ENCODE data around the gene CHD5. TPM values are rescaled to one million over a fixed set of nuclear protein-coding genes. Genes with fewer than 3 reads are reported as not detected.

The CHD5 gene
- polyA plus RNA-seq, 1 donor, result 2.6 TPM

DNA sequence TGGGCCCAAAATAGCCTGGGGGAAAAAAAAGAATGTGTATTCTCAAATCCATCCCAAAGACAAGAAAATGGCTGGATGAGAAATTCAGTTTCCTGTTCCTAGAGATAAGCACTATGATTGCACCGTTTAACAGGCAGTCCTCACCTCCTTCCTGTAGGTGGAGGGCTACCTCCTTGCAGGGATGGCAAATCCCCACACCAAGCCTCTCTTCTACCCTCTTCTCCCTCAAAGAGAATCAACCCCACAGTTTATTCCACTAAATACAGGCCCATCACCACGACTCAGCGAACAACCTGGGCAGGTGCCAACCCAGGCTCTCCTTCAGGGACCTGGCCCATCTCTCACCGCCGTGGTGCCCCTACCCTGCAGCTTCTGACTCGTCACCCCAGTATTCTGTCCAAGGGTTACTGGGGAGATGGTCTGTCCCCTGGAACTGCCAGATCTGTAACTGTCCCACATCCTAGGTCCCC is 3.4 kb upstream of the CHD5 start:
- no peaks in the 10 kb centered on the region for H3K9me3 ChIP-seq (ENCODE audit: control insufficient read depth, low read depth, low read length)
- no CpG with 5 or more reads among the region's 6 CpGs for WGBS (ENCODE audit: insufficient coverage, low lambda C conversion rate)
- H3K27me3 ChIP-seq (ENCODE audit: control insufficient read depth, insufficient read depth, low read length), result peaks cover 24% of the 10 kb centered on the region
- no peak for DNase-seq
- H3K36me3 ChIP-seq (ENCODE audit: control insufficient read depth, insufficient read depth, low read length), result peaks cover 23% of the 10 kb centered on the region
- H3K4me1 ChIP-seq (ENCODE audit: control insufficient read depth, insufficient read depth, low read length), result peaks cover 4% of the 10 kb centered on the region
- H3K27ac ChIP-seq (ENCODE audit: low read length), result no peak overlapping the region
- no peak overlapping the region for H3K4me3 ChIP-seq (ENCODE audit: low read length)

GRCh38 chr1:6181347-6181770 is 1.2 kb upstream of the CHD5 start:
- H3K4me1 ChIP-seq (ENCODE audit: control insufficient read depth, insufficient read depth, low read length), result peaks cover 4% of the 10 kb centered on the region
- no peak overlapping the region for H3K4me3 ChIP-seq (ENCODE audit: low read length)
- no peaks in the 10 kb centered on the region for H3K9me3 ChIP-seq (ENCODE audit: control insufficient read depth, low read depth, low read length)
- DNase-seq, result no peak
- H3K36me3 ChIP-seq (ENCODE audit: control insufficient read depth, insufficient read depth, low read length), result peaks cover 12% of the 10 kb centered on the region
- peaks cover 46% of the 10 kb centered on the region for H3K27me3 ChIP-seq (ENCODE audit: control insufficient read depth, insufficient read depth, low read length)
- WGBS (ENCODE audit: insufficient coverage, low lambda C conversion rate), result 20% methylated on average over 1 of the region's 10 CpGs
- H3K27ac ChIP-seq (ENCODE audit: low read length), result no peak overlapping the region

- Histone ChIP-seq H3K4me1 (ENCODE audit: control insufficient read depth, insufficient read depth, low read length) (peaks cover 4% of the 10 kb centered on the region), H3K27ac (ENCODE audit: low read length) (no peak overlapping the region), H3K36me3 (ENCODE audit: control insufficient read depth, insufficient read depth, low read length) (peaks cover 8% of the 10 kb centered on the region), H3K4me3 (ENCODE audit: low read length) (no peak overlapping the region), H3K9me3 (ENCODE audit: control insufficient read depth, low read depth, low read length) (no peaks in the 10 kb centered on the region), H3K27me3 (ENCODE audit: control insufficient read depth, insufficient read depth, low read length) (peaks cover 50% of the 10 kb centered on the region)
- DNase-seq, result no peak
- no CpG with 5 or more reads among the region's 36 CpGs for WGBS (ENCODE audit: insufficient coverage, low lambda C conversion rate)
Observed at GRCh38 chr1:6180707-6181311, 688 bp upstream of the CHD5 start.

- no CpG with 5 or more reads among the region's 92 CpGs for WGBS (ENCODE audit: insufficient coverage, low lambda C conversion rate)
- Histone ChIP-seq H3K9me3 (ENCODE audit: control insufficient read depth, low read depth, low read length) (peaks cover 7% of the 10 kb centered on the region), H3K27ac (ENCODE audit: low read length) (no peak overlapping the region), H3K36me3 (ENCODE audit: control insufficient read depth, insufficient read depth, low read length) (peaks cover 3% of the 10 kb centered on the region), H3K4me3 (ENCODE audit: low read length) (no peak overlapping the region), H3K27me3 (ENCODE audit: control insufficient read depth, insufficient read depth, low read length) (peaks cover 50% of the 10 kb centered on the region), H3K4me1 (ENCODE audit: control insufficient read depth, insufficient read depth, low read length) (peaks cover 4% of the 10 kb centered on the region)
- DNase-seq, result no peak
Observed at GRCh38 chr1:6179564-6180175, 451 bp downstream of the CHD5 start.

DNA sequence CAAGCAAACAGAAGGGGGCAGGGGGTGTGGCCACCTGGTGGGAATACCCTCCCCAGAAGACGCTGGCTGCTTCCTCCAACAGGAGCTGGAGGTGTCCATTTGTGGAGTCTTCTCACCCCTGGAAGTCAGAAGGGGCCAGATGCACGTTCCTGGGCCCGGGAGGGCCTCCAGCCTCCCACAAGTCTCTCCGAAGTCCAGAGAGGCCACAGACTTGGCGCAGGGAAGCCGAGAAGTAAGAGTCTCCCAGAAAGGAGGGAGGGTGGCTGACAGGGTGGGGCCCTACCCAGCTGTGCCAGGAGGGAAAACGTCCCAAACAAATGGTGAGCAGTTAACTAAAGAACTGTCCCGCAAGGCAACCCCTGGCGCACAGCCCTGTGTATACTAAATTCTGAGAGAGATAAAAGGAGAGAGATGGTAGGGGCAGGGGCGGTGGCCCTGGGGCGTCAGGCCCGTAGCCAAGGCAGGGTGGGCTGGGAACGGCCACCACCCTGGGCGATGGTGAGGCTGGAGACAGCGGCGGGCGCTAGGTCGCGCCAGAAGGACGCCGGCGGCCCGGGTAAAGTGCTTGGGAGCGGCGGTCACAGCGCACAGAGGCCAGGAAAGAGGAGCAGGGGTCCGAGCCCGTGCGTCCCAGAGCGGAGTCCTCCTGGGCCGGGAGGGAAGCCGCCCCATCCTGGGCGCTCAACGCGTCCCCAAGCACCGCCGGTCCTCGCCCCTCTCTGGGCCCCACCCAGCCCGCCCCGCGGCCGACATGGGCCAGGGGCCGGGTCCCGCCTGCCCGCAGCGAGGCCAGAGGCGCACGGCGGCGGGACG is 1.2 kb downstream of the CHD5 start:
- Histone ChIP-seq H3K4me3 (ENCODE audit: low read length) (no peak overlapping the region), H3K36me3 (ENCODE audit: control insufficient read depth, insufficient read depth, low read length) (no peaks in the 10 kb centered on the region), H3K27ac (ENCODE audit: low read length) (no peak overlapping the region), H3K9me3 (ENCODE audit: control insufficient read depth, low read depth, low read length) (peaks cover 7% of the 10 kb centered on the region), H3K27me3 (ENCODE audit: control insufficient read depth, insufficient read depth, low read length) (peaks cover 50% of the 10 kb centered on the region), H3K4me1 (ENCODE audit: control insufficient read depth, insufficient read depth, low read length) (peaks cover 4% of the 10 kb centered on the region)
- WGBS (ENCODE audit: insufficient coverage, low lambda C conversion rate), result no CpG with 5 or more reads among the region's 51 CpGs
- no peak for DNase-seq

- Histone ChIP-seq H3K27ac (ENCODE audit: low read length) (no peak overlapping the region), H3K4me1 (ENCODE audit: control insufficient read depth, insufficient read depth, low read length) (peaks cover 4% of the 10 kb centered on the region), H3K27me3 (ENCODE audit: control insufficient read depth, insufficient read depth, low read length) (peaks cover 50% of the 10 kb centered on the region), H3K36me3 (ENCODE audit: control insufficient read depth, insufficient read depth, low read length) (no peaks in the 10 kb centered on the region), H3K4me3 (ENCODE audit: low read length) (no peak overlapping the region), H3K9me3 (ENCODE audit: control insufficient read depth, low read depth, low read length) (peaks cover 7% of the 10 kb centered on the region)
- WGBS (ENCODE audit: insufficient coverage, low lambda C conversion rate), result no CpG with 5 or more reads among the region's 18 CpGs
- DNase-seq, result no peak
Observed at GRCh38 chr1:6177681-6178380, 2.3 kb downstream of the CHD5 start.

DNA sequence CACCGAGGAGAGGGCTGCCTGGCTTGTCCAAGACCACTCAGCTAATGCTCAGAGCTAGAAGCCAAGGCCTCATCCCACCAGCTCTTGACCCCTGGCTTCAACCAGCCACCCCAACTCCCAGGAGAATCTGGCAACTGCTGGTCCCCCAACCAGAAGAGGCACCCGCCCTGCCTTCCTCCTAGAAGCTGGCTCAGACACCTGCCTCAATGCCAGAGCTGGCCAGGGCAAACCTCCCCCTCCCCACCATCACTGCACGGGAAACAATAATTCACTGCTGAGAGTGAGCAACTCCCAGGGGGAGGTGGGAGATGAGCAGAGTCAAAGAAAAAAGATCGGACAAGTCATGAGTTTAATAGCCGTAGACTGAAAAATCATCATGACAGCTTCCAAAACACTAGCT is 3.3 kb downstream of the CHD5 start:
- Histone ChIP-seq H3K4me3 (ENCODE audit: low read length) (no peak overlapping the region), H3K27me3 (ENCODE audit: control insufficient read depth, insufficient read depth, low read length) (peaks cover 53% of the 10 kb centered on the region), H3K36me3 (ENCODE audit: control insufficient read depth, insufficient read depth, low read length) (no peaks in the 10 kb centered on the region), H3K27ac (ENCODE audit: low read length) (no peak overlapping the region), H3K4me1 (ENCODE audit: control insufficient read depth, insufficient read depth, low read length) (peaks cover 4% of the 10 kb centered on the region), H3K9me3 (ENCODE audit: control insufficient read depth, low read depth, low read length) (peaks cover 7% of the 10 kb centered on the region)
- no peak for DNase-seq
- WGBS (ENCODE audit: insufficient coverage, low lambda C conversion rate), result no CpG with 5 or more reads among the region's 5 CpGs

GRCh38 chr1:6175411-6175828 is 4.7 kb downstream of the CHD5 start:
- Histone ChIP-seq H3K9me3 (ENCODE audit: control insufficient read depth, low read depth, low read length) (peaks cover 7% of the 10 kb centered on the region), H3K27ac (ENCODE audit: low read length) (no peak overlapping the region), H3K27me3 (ENCODE audit: control insufficient read depth, insufficient read depth, low read length) (peaks cover 47% of the 10 kb centered on the region), H3K4me1 (ENCODE audit: control insufficient read depth, insufficient read depth, low read length) (no peaks in the 10 kb centered on the region), H3K4me3 (ENCODE audit: low read length) (no peak overlapping the region), H3K36me3 (ENCODE audit: control insufficient read depth, insufficient read depth, low read length) (no peaks in the 10 kb centered on the region)
- WGBS (ENCODE audit: insufficient coverage, low lambda C conversion rate), result 100% methylated on average over 6 of the region's 6 CpGs
- no peak for DNase-seq

- no peaks in the 10 kb centered on the region for H3K4me1 ChIP-seq (ENCODE audit: control insufficient read depth, insufficient read depth, low read length)
- 95% methylated on average over 5 of the region's 5 CpGs for WGBS (ENCODE audit: insufficient coverage, low lambda C conversion rate)
- DNase-seq, result no peak
- no peak overlapping the region for H3K4me3 ChIP-seq (ENCODE audit: low read length)
- peaks cover 45% of the 10 kb centered on the region for H3K27me3 ChIP-seq (ENCODE audit: control insufficient read depth, insufficient read depth, low read length)
- H3K36me3 ChIP-seq (ENCODE audit: control insufficient read depth, insufficient read depth, low read length), result no peaks in the 10 kb centered on the region
- H3K9me3 ChIP-seq (ENCODE audit: control insufficient read depth, low read depth, low read length), result peaks cover 7% of the 10 kb centered on the region
- no peak overlapping the region for H3K27ac ChIP-seq (ENCODE audit: low read length)
Observed at GRCh38 chr1:6174621-6175410, 5.3 kb downstream of the CHD5 start.

All from large intestine (tissue), 3 donors.